H1 (cell line): ENCODE results near the gene POC1B.

ENCODE experiments used
- CTCF ChIP-seq, 3 experiments: IDR thresholded peaks; 1 replicate in 2 of 3; 2 replicates in 1 of 3; pipeline versions ENCODE4 v1.5.1 to v1.6.1; 2011; ENCODE audit warnings: low read length in 3 of 3, mild to moderate bottlenecking in 3 of 3, inconsistent platforms in 2 of 3, low read depth in 1 of 3, moderate library complexity in 1 of 3; ENCODE audit not compliant: insufficient read depth in 1 of 3; ENCODE audit errors: control extremely low read depth in 1 of 3
- EZH2 ChIP-seq: fragments of 200-600 bp; sonication (generic); IDR thresholded peaks from 2 replicates; pipeline ENCODE4 v1.7.1; 2012; ENCODE audit warnings: low read depth, mild to moderate bottlenecking, moderate library complexity, low read length, inconsistent platforms; ENCODE audit not compliant: severe bottlenecking
- GTF2F1 ChIP-seq: IDR thresholded peaks from 2 replicates; pipeline ENCODE4 v1.6.1; 2012; ENCODE audit warnings: low read depth, low read length, improper control_type of control experiment, borderline replicate concordance
- JUND ChIP-seq: IDR thresholded peaks from 2 replicates; pipeline ENCODE4 v1.6.1; 2011; ENCODE audit warnings: mild to moderate bottlenecking, improper control_type of control experiment, low read length
- POLR2A ChIP-seq, 2 experiments: IDR thresholded peaks; 1 replicate in 1 of 2; 2 replicates in 1 of 2; pipeline ENCODE4 v1.6.1; 2011; ENCODE audit warnings: low read depth in 2 of 2, low read length in 2 of 2, mild to moderate bottlenecking in 2 of 2; ENCODE audit errors: control extremely low read depth in 1 of 2
- POLR2AphosphoS5 ChIP-seq: IDR thresholded peaks from 2 replicates; pipeline ENCODE4 v1.6.1; 2011; ENCODE audit warnings: low read depth, low read length
- RBBP5 ChIP-seq: IDR thresholded peaks from 2 replicates; pipeline ENCODE4 v1.7.1; 2012; ENCODE audit warnings: low read depth, mild to moderate bottlenecking, inconsistent platforms, low read length, moderate library complexity, borderline replicate concordance
- RNF2 ChIP-seq: fragments of 200-900, 300-1000 bp; sonication (generic); IDR thresholded peaks from 2 replicates; pipeline ENCODE4 v1.7.1; 2016; ENCODE audit warnings: borderline replicate concordance, low read depth, mild to moderate bottlenecking, antibody characterized with exemption, low read length; ENCODE audit not compliant: poor library complexity, severe bottlenecking; ENCODE audit errors: missing control alignments
- TBP ChIP-seq: IDR thresholded peaks from 2 replicates; pipeline ENCODE4 v1.6.1; 2011; ENCODE audit warnings: low read depth, low read length, improper control_type of control experiment
- TCF12 ChIP-seq: IDR thresholded peaks from 2 replicates; pipeline ENCODE4 v1.6.1; 2011; ENCODE audit warnings: low read depth, mild to moderate bottlenecking, low read length
- USF2 ChIP-seq: IDR thresholded peaks from 2 replicates; pipeline ENCODE4 v1.6.1; 2011; ENCODE audit warnings: low read length, improper control_type of control experiment
- ZNF274 ChIP-seq: IDR thresholded peaks from 2 replicates; pipeline ENCODE4 v1.7.0; 2012; ENCODE audit warnings: low read length, borderline replicate concordance; ENCODE audit errors: extremely low read depth
- TF ChIP-seq, protein P1 (sequence below): fragments of 300-600 bp; sonication (generic); IDR thresholded peaks from 2 replicates; pipeline ENCODE4 v1.7.1; 2012; ENCODE audit warnings: low read length, moderate library complexity, mild to moderate bottlenecking, inconsistent platforms; ENCODE audit not compliant: insufficient replicate concordance

DNA sequence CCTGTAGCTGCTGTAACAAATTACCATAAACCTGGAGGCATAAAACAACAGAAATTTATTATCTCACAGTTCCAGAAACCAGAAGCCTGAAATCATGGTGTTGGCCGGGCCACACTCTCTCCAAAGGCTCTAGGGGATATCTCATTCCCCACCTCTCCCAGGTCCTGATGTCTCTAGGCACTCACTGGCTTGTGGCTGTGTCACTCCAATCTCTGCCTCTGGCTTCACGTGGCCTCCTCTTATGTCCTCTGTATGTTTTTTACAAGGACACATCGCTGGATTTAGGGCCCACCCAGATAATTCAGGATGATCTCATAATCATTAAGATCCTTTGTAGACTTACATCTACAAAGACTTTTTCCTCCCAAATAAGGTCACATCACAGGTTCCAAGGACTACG is 9.2 kb downstream of the POC1B start:
- TF ChIP-seq CTCF (IDR thresholded peaks at IDR 0.05; ENCODE audit: control extremely low read depth in 1 of 3, insufficient read depth in 1 of 3, low read depth in 1 of 3, low read length in 3 of 3), result no peak
- no peak for TF ChIP-seq EZH2
- no peak for TF ChIP-seq POLR2A (IDR thresholded peaks at IDR 0.05; ENCODE audit: control extremely low read depth in 1 of 2, low read depth in 2 of 2, low read length in 2 of 2)
- no peak for TF ChIP-seq JUND
- TF ChIP-seq, protein P1, sequence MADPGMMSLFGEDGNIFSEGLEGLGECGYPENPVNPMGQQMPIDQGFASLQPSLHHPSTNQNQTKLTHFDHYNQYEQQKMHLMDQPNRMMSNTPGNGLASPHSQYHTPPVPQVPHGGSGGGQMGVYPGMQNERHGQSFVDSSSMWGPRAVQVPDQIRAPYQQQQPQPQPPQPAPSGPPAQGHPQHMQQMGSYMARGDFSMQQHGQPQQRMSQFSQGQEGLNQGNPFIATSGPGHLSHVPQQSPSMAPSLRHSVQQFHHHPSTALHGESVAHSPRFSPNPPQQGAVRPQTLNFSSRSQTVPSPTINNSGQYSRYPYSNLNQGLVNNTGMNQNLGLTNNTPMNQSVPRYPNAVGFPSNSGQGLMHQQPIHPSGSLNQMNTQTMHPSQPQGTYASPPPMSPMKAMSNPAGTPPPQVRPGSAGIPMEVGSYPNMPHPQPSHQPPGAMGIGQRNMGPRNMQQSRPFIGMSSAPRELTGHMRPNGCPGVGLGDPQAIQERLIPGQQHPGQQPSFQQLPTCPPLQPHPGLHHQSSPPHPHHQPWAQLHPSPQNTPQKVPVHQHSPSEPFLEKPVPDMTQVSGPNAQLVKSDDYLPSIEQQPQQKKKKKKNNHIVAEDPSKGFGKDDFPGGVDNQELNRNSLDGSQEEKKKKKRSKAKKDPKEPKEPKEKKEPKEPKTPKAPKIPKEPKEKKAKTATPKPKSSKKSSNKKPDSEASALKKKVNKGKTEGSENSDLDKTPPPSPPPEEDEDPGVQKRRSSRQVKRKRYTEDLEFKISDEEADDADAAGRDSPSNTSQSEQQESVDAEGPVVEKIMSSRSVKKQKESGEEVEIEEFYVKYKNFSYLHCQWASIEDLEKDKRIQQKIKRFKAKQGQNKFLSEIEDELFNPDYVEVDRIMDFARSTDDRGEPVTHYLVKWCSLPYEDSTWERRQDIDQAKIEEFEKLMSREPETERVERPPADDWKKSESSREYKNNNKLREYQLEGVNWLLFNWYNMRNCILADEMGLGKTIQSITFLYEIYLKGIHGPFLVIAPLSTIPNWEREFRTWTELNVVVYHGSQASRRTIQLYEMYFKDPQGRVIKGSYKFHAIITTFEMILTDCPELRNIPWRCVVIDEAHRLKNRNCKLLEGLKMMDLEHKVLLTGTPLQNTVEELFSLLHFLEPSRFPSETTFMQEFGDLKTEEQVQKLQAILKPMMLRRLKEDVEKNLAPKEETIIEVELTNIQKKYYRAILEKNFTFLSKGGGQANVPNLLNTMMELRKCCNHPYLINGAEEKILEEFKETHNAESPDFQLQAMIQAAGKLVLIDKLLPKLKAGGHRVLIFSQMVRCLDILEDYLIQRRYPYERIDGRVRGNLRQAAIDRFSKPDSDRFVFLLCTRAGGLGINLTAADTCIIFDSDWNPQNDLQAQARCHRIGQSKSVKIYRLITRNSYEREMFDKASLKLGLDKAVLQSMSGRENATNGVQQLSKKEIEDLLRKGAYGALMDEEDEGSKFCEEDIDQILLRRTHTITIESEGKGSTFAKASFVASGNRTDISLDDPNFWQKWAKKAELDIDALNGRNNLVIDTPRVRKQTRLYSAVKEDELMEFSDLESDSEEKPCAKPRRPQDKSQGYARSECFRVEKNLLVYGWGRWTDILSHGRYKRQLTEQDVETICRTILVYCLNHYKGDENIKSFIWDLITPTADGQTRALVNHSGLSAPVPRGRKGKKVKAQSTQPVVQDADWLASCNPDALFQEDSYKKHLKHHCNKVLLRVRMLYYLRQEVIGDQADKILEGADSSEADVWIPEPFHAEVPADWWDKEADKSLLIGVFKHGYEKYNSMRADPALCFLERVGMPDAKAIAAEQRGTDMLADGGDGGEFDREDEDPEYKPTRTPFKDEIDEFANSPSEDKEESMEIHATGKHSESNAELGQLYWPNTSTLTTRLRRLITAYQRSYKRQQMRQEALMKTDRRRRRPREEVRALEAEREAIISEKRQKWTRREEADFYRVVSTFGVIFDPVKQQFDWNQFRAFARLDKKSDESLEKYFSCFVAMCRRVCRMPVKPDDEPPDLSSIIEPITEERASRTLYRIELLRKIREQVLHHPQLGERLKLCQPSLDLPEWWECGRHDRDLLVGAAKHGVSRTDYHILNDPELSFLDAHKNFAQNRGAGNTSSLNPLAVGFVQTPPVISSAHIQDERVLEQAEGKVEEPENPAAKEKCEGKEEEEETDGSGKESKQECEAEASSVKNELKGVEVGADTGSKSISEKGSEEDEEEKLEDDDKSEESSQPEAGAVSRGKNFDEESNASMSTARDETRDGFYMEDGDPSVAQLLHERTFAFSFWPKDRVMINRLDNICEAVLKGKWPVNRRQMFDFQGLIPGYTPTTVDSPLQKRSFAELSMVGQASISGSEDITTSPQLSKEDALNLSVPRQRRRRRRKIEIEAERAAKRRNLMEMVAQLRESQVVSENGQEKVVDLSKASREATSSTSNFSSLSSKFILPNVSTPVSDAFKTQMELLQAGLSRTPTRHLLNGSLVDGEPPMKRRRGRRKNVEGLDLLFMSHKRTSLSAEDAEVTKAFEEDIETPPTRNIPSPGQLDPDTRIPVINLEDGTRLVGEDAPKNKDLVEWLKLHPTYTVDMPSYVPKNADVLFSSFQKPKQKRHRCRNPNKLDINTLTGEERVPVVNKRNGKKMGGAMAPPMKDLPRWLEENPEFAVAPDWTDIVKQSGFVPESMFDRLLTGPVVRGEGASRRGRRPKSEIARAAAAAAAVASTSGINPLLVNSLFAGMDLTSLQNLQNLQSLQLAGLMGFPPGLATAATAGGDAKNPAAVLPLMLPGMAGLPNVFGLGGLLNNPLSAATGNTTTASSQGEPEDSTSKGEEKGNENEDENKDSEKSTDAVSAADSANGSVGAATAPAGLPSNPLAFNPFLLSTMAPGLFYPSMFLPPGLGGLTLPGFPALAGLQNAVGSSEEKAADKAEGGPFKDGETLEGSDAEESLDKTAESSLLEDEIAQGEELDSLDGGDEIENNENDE, result no peak
- TF ChIP-seq RBBP5, result no peak
- TF ChIP-seq ZNF274, result no peak
- no peak for TF ChIP-seq TCF12
- TF ChIP-seq TBP, result no peak
- no peak for TF ChIP-seq GTF2F1
- TF ChIP-seq USF2, result no peak
- no peak for TF ChIP-seq RNF2
- no peak for TF ChIP-seq POLR2AphosphoS5
